Kidney capillary endothelial cell (primary cell): Measurements from ENCODE around the gene LTF.
"Not testable (repeated sequence)": the region's sequence is repeated elsewhere in the genome, so short reads cannot be mapped to it uniquely, and the experiment has no call there.

Source experiments
- DNase-seq: peaks from one replicate; pipeline ENCODE4 v3.0.0-alpha.2; 2018; ENCODE audit warnings: low spot score

Gene LTF

DNA sequence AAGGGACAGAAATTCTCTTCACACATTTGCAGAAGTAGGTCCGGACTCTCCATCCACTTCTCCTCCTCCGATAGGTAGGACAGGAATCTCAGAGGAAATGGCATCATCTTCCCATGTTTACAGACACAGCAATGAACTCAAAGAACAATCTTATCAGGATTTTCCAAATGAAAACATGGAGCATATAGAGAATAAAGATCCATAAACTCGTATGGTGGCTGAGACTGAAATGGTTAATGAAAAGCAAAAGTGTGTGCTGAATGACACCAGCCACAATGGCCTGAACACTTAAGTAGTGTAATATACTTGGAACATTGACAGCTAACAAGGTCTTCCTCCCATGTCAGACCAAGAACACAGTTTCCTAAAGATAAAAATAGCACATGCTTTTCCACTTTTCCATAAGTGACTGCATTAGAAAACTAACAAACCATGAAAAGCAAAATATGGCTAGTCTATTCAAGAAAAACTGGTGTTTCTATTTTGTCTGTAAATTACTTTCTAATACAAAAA, 51.9 kb downstream of the LTF start:
- no peak for DNase-seq

DNA sequence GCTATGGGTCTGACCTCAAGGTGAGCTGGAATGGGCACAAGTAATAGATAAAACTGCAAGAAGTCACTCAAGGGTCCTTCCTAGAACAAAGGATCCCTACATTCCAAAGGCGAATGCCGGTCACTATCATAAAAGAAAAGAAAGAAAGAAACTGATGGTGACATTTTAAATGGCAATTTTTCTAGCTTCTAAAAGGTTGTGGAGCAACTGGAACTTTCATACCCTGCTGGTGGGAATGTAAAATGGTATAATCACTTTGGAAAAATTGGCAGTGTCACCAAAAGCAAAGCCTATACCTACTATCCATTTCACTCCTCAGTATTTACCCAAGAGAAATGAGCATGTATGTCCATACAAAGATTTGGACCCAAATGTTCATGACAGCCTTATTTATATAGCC, 53.4 kb downstream of the LTF start:
- no peak for DNase-seq

DNA sequence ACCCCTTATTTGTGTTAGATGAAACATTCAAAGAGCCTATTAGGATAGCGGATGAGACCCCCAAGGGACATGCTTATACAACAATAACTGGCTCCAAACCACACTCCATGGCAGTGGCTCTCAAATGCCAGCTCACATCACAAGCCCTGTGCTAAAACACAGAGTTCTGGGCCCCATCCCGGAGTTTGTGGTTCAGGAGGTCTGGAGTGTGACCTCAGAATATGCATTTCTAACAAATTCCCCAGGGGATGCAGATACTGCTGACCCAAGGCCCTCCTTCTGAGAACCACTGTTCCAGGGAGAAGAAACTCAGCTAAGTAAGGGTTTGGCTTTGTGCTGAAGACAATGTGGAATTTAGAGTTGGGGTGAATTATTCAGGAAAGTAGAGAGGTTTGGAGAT, 54.0 kb downstream of the LTF start:
- DNase-seq = no peak

DNA sequence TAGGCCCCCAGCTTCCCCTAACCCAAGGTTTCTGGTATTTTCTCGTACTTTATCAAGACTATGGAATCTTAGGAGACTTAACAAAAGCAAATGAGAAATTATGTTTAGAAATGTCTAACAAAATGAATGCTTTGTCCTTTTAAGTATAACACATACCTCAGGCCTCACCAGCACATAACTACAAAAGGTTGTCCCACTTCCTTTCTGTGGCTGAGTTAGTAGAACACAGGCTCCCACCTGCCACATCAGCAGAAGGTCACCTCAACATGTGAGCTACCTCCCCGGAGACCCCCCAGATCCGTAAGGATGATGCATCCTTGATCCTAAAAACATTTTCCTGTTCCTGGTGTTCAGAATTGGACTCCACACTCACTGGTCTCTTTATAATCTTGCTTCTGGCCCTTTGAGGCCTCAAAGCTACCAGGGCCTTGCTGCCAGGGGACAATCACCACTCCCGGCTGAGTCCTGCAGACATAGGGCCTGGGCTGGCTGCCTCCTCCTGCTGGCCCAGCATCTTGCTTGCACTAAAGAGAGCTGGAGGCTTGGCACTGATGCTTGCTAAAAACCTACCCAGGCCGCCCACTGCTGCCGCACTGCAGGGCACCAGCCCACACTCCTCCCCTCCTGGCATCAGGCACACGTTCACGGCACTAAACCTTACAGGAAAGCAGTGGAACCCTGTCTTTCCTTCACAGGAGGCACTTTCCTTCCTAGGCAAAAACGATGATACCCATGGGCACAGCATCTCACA, 54.8 kb downstream of the LTF start:
- no peak for DNase-seq

DNA sequence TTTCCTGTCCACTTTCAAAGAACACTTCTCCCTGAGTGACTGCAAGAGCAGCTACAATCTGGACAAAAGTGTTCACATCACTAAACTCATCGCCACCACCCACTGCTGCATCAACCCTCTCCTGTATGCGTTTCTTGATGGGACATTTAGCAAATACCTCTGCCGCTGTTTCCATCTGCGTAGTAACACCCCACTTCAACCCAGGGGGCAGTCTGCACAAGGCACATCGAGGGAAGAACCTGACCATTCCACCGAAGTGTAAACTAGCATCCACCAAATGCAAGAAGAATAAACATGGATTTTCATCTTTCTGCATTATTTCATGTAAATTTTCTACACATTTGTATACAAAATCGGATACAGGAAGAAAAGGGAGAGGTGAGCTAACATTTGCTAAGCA, 55.9 kb downstream of the LTF start:
- no peak for DNase-seq

DNA sequence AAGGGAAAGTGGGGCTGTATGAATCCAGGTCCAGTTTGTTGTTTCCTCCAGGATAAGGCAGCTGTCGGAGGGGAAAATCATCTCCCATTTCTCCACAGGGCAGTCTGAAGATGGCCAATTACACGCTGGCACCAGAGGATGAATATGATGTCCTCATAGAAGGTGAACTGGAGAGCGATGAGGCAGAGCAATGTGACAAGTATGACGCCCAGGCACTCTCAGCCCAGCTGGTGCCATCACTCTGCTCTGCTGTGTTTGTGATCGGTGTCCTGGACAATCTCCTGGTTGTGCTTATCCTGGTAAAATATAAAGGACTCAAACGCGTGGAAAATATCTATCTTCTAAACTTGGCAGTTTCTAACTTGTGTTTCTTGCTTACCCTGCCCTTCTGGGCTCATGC, 56.7 kb downstream of the LTF start:
- no peak for DNase-seq

DNA sequence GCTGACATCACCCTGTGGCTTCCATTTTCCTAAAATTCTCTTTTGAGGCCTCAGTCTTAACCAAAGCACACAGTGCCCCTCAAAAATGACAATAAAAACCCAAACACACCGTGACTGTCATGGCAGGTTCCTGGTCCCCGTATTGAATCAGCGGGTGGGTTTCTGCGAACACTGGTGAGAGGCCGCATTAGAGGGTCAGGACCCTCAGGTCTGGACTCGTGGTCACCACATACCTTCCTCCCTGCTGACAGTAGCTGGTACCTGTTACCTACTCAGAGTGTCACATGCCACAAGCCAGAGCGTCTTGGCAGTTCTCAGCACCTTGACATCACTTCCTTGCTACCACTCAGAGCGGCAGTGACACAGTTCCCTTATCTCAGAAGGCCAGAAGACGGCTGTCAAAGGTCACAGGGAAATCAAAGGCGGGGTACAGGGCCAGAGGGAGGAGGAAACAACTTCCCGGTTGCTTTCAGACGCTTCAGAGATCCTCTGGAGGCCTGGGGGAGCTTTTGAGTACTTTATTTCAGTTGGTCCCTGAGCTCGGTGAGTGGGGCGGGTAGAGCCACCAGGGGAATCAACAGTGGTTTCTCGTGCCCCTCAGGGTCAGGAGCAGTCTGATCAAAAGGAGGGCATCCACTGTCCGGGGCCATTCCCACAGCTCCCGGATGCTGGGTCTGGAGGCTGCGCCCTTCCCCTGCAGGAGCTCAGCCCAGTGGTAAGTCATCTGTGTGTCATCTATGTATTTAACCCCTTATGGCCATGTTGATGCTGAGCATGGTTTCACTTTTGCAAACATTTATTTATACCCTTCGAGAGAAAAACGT, 57.7 kb downstream of the LTF start, which contains the start of the genes CCR5AS and CCRL2:
Gene CCR5AS (minus strand): TSS at position 279 of the 824 bp plus-strand sequence.
Gene CCRL2 (plus strand): TSS at position 472 of the 824 bp plus-strand sequence. CDS start 821 bp downstream, outside the sequence.
- peak; percentile 91 for DNase-seq

DNA sequence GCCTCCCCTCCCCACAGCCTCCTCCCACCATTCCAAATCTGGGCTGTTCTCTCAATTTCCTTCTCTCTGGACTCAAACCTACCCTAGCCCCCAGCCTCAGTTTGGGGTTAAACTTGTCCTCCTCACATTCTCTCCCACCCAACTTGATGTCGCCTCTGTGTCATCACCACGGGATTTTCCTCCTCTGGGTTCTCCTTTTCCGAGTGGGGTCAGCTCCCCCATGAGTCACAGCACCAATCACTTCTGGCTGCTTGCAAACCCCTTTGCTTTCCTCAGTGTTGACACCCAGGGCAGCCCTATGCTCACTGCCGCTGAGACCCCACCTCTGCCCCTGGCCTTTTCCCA, 58.3 kb downstream of the LTF start:
- no peak for DNase-seq

DNA sequence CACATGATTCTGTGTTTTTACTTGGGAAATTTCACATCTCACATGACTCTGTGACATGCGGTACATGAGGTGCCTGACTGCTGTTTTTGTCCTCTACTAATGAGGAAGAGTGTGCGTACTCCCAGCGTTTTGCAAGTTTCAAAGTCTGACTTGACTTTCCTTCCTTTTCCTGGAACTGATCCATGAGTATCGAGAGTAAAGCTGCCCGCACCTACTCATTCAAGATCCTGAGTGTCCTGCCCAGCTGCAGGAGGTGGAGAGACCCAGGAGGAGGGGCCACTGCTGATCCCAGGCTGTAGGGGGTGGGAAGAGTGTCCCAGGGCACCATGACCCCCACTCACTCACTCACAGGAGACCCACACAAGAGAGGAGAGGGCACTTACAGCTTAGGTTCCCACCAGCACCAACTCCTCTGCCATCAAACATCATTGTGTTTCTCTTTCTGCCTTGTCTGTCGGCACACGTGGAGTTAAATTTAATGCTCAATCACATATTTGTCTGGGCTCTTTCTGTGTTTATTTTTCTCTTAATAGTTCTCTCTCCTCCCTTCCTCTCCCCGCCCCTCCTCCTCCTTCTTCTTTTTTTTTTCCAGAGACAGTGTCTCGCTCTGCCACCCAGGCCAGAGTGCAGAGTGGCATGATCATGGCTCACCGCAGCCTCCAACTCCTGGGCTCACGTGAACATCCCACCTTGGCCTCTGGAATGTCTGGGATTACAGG, 59.2 kb downstream of the LTF start:
- DNase-seq = no peak

DNA sequence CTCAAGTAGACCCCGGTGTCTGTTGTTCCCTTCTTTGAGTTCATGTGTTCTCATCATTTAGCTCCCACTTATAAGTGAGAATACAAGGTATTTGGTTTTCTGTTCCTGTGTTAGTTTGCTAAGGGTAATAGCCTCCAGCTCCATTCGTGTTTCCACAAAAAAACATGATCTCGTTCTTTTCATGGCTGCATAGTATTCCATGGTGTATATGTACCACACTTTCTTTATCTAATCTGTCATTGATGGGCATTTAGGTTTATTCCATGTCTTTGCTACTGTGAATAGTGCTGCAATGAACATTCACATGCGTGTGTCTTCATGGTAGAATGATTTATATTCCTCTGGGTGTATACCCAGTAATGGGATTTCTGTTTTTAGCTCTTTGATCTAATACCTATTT, 61.8 kb downstream of the LTF start:
- DNase-seq = not testable (repeated sequence)

DNA sequence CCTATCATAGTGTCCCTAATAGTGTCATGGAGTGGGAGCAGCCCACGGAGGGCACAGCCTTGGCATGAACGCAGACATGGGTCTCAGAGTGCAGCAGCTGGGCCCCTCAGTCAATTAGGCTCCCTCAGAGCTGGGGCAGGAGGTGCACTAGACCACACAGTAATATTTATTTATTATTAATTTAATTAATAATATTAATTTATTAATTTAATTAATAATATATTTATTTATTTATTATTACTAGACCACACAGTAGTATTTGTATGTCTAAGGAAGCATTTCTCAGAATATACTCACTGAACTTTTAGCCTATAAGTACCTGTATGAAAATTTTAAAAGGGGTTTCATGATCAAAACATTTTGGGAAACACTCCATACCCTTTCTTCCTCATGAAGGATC, 63.1 kb downstream of the LTF start:
- DNase-seq = no peak

DNA sequence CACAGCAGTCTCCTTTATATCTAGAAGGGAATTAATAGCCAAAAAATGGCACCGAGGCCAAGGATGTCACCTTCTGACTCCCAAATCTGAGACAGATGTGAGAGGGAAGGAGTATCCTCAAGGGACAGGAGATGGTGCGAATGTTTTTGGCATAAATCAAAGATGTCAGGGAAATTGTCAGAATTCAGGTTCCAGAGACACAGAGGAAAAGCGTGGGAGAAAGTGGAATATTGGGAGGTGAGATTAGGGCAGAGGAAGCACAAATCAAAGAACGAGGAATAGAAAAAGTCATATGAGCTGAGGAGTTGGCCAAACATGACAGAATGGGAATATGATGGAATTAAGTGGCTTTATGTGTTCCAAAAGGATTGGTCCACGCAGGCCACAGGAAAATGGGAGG, 63.9 kb downstream of the LTF start:
- DNase-seq = no peak

DNA sequence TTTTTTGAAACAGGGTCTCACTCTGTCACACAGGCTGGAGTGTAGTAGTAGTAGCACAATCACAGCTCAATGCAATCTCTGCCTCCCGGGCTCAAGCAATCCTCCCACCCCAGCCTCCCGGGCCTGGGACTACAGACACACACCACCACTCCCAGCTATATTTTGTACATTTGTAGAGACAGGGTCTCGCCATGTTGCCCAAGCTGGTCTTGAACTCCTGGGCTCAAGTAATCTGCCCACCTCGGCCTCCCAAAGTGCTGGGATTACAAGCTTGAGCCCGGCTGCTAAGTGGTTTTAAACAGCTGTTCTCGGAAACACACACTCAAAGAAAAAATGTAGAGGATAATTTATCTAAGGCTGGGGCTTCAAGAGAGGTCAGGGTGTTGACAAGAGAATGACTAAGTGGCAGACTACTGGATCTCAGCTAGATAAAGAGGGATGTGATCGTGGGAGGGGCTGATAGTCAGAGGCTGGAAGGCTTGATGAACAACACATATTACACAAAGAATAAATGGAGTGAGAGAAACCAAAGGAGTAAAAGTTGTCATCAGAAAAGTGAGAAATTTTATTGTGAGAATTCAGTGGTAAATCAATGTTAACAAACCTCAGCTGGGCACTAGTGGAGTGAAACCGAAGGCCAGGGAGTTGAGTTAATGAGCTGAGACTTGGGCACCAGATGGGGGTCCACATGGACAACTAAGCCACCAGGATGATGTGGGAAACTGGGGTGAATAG, 64.5 kb downstream of the LTF start:
- DNase-seq = no peak

DNA sequence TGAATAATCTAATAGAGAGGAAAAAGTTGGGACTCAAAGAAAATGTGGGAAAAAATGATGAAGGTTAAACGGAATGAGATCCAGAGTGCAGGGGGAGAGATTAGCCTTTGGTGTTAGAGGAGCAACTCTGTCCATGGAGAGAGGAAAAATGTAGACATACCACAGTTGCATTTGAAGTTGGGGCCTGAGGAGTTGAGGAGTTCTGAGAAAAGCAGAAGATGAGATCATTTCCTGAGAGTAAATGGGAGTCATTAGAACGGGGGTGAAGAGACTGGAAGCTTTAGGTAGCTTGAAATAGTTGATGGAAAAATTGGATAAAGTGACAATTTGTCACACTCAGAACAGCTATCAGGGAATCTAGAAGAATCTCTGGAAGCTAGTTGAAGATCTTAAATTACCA, 65.1 kb downstream of the LTF start:
- no peak for DNase-seq

DNA sequence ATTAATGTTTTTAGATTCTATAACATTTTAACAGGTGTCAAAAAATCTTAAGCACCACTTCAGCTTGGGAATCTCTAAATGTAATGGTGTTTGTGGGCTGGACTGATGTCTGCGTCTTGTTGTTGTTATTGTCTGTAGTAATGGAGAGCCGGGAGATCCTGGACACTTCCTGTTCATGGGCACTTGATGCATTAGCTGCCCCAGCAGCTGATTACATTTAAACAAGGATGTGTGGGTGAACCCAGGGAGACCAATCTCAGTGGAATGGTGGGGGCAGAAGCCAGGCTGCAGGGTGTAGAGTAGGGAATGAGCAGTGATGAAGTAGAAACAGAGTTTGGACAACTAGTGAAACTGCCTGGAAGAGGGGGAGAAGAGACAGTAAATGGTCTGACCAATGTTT, 65.6 kb downstream of the LTF start:
- no peak for DNase-seq

DNA sequence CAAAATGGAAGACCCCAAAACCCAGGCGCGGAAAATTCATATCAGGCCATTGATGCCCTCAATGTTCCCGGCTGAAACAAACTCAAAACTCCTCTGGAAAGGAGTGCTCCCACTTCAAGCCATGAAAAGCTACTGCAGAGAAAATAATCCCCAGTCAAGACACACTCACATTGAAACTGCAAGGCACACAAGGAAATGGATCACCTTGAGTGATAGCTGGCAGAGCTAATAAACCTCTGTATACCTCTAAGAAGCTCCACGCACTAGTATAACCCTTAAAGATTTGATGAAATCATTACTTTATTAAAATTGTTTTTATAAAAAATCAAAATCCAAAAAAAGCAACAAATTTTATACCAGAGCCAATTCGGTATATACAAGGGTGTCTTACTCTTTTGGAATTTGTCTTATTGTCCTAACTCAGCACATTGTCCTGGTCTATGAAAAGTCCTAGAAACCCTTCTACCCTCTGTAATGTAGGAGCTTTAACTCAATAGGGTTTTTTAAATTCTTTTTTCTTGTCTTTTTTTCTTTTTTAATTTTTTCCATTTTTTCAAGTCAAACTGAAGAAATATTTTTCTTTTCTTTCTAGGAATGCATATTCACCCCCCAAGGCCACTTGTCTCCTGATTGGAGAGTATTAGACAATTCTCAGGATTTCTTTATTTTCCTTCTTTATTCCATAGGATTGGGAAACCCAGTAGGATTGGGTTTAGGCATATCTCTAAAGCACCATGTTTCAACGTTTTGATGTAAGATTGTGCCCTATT, 66.3 kb downstream of the LTF start:
- no peak for DNase-seq

DNA sequence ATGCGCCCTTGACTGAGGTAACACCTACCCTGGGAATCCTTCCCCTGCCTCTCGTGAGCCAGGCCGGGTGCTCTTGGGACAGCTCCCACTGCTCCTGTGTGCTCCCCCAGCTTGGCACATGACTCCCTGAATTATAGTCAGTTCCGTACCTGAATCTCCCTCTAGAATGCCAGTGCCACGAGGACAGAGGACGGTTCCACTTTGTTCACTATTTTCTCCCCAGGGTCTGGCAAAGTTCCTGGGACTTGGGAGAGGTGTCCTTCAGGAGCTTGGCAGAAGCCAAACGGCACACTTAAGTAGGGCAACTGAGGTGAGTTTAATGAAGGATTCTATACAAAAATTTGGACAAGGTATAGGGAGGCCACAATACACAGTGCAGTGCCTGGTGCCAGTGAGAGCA, 67.6 kb downstream of the LTF start:
- DNase-seq = no peak

DNA sequence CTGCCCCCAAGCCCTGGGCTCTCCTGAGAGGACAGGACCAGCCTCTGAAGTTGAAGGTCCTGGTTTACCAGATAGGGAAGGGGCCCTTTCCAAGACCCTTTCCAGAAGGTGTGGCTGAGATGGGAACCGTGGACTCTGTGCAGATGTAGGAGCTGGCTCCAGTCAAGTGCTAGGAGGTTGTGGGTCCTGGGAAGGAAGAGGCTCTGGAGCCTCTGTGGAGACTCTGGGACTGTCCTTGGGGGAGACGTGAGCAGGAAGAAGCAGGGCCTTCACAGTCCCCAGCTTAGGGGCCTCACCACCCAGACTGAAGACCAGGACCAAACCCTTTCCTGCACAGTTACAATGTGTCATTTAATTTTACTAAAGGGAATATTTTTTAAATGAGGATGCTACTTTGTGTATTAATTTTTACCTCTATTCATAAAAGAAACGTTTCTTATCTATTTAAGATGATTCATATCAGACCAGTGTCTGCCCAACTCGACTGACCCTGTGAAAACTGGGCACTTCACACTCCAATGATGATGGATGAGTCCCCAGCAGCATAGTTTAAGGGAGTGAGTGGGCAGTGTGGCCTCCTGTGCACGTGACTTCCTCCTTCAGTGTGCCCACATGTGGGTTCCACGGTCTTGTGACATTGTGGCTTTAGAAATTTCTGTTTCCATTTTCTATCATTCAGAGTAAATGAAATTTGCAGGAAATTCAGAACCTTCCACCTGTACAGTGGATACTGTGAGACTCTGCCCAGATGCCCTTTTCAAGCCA, 68.8 kb downstream of the LTF start:
- DNase-seq = no peak

DNA sequence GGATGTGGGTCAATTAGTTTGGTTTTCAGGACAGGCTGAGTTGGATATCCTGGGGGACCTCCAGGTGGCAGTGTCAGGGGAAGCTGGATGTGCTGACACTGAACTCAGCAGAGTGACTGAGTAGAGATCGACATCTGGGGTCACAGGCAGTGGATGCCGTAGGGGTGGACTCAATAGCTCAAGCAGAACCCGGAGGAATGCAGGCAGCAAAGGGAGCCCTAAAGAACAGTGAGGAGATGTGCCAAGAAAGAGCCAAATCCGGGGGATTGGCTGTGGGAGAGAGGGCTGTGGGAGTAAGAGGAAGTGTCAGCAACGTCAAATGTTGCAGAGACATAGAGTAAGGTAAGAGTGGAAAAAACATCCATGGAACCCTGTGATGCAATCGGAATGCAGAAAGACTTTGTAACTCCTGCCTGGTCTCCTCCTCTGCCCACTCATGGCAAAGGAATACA, 69.5 kb downstream of the LTF start:
- no peak for DNase-seq
